ENCODE measurements around the gene TLR9. TPM values are rescaled to one million over a fixed set of nuclear protein-coding genes. Genes with fewer than 3 reads are reported as not detected.

TLR9 gene
- total and polyA plus RNA-seq, 7 donors, result 0.04 to 0.55 (median 0.24) TPM; not detected in 1

GRCh38 chr3:52210037-52210436, 15.4 kb downstream of the TLR9 start:
- TF ChIP-seq CTCF (IDR thresholded peaks at IDR 0.05), result no peak
- Histone ChIP-seq H3K27me3 (ENCODE audit: insufficient read depth in 3 of 3, low read length in 2 of 3) (no peaks in the 10 kb centered on the region), H3K4me3 (no peak overlapping the region), H3K9me3 (no peaks in the 10 kb centered on the region), H3K4me1 (peaks cover 6% of the 10 kb centered on the region), H3K36me3 (ENCODE audit: insufficient read depth in 1 of 2, low read depth in 1 of 2) (peaks cover 8 to 100% of the 10 kb centered on the region in 2 donors), H3K27ac (no peak overlapping the region)
- ATAC-seq (no peak), DNase-seq (no peak)
- intact Hi-C loops (cut with DNase I), result no loop called here

- Histone ChIP-seq H3K27me3 (ENCODE audit: insufficient read depth in 3 of 3, low read length in 2 of 3) (no peaks in the 10 kb centered on the region), H3K9me3 (no peaks in the 10 kb centered on the region), H3K4me3 (no peak overlapping the region), H3K4me1 (peaks cover 6% of the 10 kb centered on the region), H3K27ac (no peak overlapping the region), H3K36me3 (ENCODE audit: insufficient read depth in 1 of 2, low read depth in 1 of 2) (peaks cover 16 to 100% of the 10 kb centered on the region in 2 donors)
- ATAC-seq (no peak), DNase-seq (no peak)
- 89 to 92% (median 91%) methylated on average over 4 of the region's 4 CpGs for WGBS, 3 donors
- TF ChIP-seq CTCF (IDR thresholded peaks at IDR 0.05), result no peak
- intact Hi-C loops (cut with DNase I), result no loop called here
Observed at GRCh38 chr3:52208556-52208955, 16.9 kb downstream of the TLR9 start.

DNA sequence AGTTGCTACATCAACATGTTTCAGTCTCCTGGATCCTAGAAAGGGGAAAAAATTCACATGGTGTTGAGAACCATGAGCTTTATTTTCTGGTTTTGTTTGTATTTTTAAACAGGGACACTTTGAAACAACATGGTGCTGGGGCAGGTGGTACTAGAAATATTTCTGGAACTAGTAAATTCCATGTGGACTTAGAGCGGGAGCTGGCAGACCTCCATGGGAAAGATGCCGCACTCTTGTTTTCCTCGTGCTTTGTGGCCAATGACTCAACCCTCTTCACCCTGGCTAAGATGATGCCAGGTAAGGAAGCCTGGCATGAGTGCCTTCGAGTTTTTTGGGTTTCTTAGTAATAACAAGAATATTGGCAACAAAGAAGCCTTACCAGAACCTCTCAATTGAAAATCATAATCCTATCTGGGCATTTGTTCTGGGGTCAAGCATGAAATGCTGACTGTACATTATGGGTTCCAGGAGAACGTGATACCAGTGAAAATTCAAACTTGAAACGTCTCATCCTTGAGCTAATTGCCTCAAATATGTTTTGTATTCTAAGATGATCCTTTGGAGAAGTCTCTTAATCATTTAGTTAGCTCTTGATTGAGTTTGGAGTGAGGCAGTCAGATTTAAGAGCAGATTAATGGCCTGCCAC, 19.6 kb downstream of the TLR9 start:
- Histone ChIP-seq H3K27ac (no peak overlapping the region), H3K9me3 (no peaks in the 10 kb centered on the region), H3K36me3 (ENCODE audit: insufficient read depth in 1 of 2, low read depth in 1 of 2) (peaks cover 16 to 100% of the 10 kb centered on the region in 2 donors), H3K4me1 (peaks cover 10% of the 10 kb centered on the region), H3K27me3 (ENCODE audit: insufficient read depth in 3 of 3, low read length in 2 of 3) (no peaks in the 10 kb centered on the region), H3K4me3 (no peak overlapping the region)
- ATAC-seq, result no peak
- 38 to 64% (median 45%) methylated on average over 6 of the region's 6 CpGs for WGBS, 3 donors
- no peak for DNase-seq
- intact Hi-C loops (cut with DNase I), result no loop called here
- TF ChIP-seq CTCF (IDR thresholded peaks at IDR 0.05), result no peak

- Histone ChIP-seq H3K9me3 (no peaks in the 10 kb centered on the region), H3K36me3 (ENCODE audit: insufficient read depth in 1 of 2, low read depth in 1 of 2) (peaks cover 16 to 100% of the 10 kb centered on the region in 2 donors), H3K27me3 (ENCODE audit: insufficient read depth in 3 of 3, low read length in 2 of 3) (no peaks in the 10 kb centered on the region), H3K4me1 (peaks cover 22% of the 10 kb centered on the region), H3K4me3 (no peak overlapping the region), H3K27ac (no peak overlapping the region)
- DNase-seq, result no peak
- 75 to 83% (median 76%) methylated on average over 10 of the region's 10 CpGs for WGBS, 3 donors
- TF ChIP-seq CTCF (IDR thresholded peaks at IDR 0.05), result no peak
- intact Hi-C loops (cut with DNase I), result no loop called here
- ATAC-seq, result no peak
Observed at GRCh38 chr3:52204337-52205073, 20.9 kb downstream of the TLR9 start.

All from psoas muscle (tissue), 8 donors.